IMR-90 (cell line): ENCODE results near the gene BAIAP2L1. TPM values are rescaled to one million over a fixed set of nuclear protein-coding genes. Genes with fewer than 3 reads are reported as not detected.
A peak's percentile ranks its signal among the peaks of the same experiment; 100 is the strongest.

Source experiments
- ATAC-seq: fragments of 200-7000 bp; cut with Tn5 transposase; 2 replicates; pipeline ENCODE4 v1.9.1; 2020; ENCODE audit warnings: low read depth, mild to moderate bottlenecking, moderate library complexity
- BruUV-seq: library from RNA; stranded (reverse); fragments of 400-500 nt; replicated peaks from 2 replicates; lab custom pipeline; 2021; lab: Mats Ljungman, UMichigan
- CTCF ChIA-PET: fragments of 300-600 bp; formaldehyde crosslinking; extraction: SDS; loops from one replicate; lab custom pipeline; 2021; ENCODE audit warnings: antibody characterized with exemption; lab: Yijun Ruan, JAX
- POLR2A ChIA-PET: fragments of 300-600 bp; sonication (Branson Sonifier 250); formaldehyde crosslinking; loops from one replicate; lab custom pipeline; 2022; ENCODE audit warnings: antibody characterized with exemption; ENCODE audit not compliant: unreplicated experiment; lab: Charles Lee
- DNase-seq: peaks from one replicate; pipeline ENCODE4 v3.0.0; 2013
- H2AFZ ChIP-seq: replicated peaks from 2 replicates; pipeline ENCODE3; 2013; ENCODE audit warnings: low read length, mild to moderate bottlenecking; ENCODE audit not compliant: poor library complexity
- H2AK5ac ChIP-seq: 2 replicates; pipeline ENCODE4 v1.6.1; 2013; ENCODE audit warnings: low read depth, low read length, inconsistent platforms
- H2AK9ac ChIP-seq: replicated peaks from 2 replicates; pipeline ENCODE3; 2013; ENCODE audit warnings: mild to moderate bottlenecking, low read depth, low read length, moderate library complexity; ENCODE audit not compliant: poor library complexity
- H2BK120ac ChIP-seq: 2 replicates; pipeline ENCODE4 v1.6.1; 2013; ENCODE audit warnings: low read depth, low read length, inconsistent platforms
- H2BK15ac ChIP-seq: 3 replicates; pipeline ENCODE4 v1.6.1; 2013; ENCODE audit warnings: low read depth, low read length, inconsistent platforms
- H2BK20ac ChIP-seq: 2 replicates; pipeline ENCODE4 v1.6.1; 2013; ENCODE audit warnings: low read depth, mild to moderate bottlenecking, inconsistent platforms, low read length, moderate library complexity
- H2BK5ac ChIP-seq: 2 replicates; pipeline ENCODE4 v1.6.1; 2013; ENCODE audit warnings: mild to moderate bottlenecking, low read depth, low read length, inconsistent platforms; ENCODE audit not compliant: poor library complexity, severe bottlenecking
- H3K14ac ChIP-seq: replicated peaks from 2 replicates; pipeline ENCODE4 v1.6.1; 2013; ENCODE audit warnings: low read depth, low read length, inconsistent platforms
- H3K18ac ChIP-seq: 2 replicates; pipeline ENCODE4 v1.6.1; 2013; ENCODE audit warnings: low read depth, low read length, control low read depth
- H3K23ac ChIP-seq: 2 replicates; pipeline ENCODE4 v1.6.1; 2013; ENCODE audit warnings: low read depth, low read length, inconsistent platforms
- H3K27ac ChIP-seq: 2 replicates; pipeline ENCODE4 v1.5.1; 2013; ENCODE audit warnings: mild to moderate bottlenecking, control low read depth, low read length; ENCODE audit not compliant: insufficient read depth
- H3K27me3 ChIP-seq: 2 replicates; pipeline ENCODE4 v1.6.1; 2013; ENCODE audit warnings: low read length; ENCODE audit not compliant: control insufficient read depth, insufficient read depth
- H3K36me3 ChIP-seq: 2 replicates; pipeline ENCODE4 v1.6.1; 2013; ENCODE audit warnings: low read length, mixed read lengths; ENCODE audit not compliant: control insufficient read depth, insufficient read depth
- H3K4ac ChIP-seq: 2 replicates; pipeline ENCODE4 v1.6.1; 2013; ENCODE audit warnings: low read depth, low read length, inconsistent platforms
- H3K4me1 ChIP-seq: 2 replicates; pipeline ENCODE4 v1.6.1; 2013; ENCODE audit warnings: low read length, mixed read lengths; ENCODE audit not compliant: control insufficient read depth, insufficient read depth
- H3K4me2 ChIP-seq: 2 replicates; pipeline ENCODE4 v1.6.1; 2013; ENCODE audit warnings: low read depth, mild to moderate bottlenecking, control low read depth, low read length, moderate library complexity
- H3K4me3 ChIP-seq: 2 replicates; pipeline ENCODE4 v1.5.1; 2013; ENCODE audit warnings: low read depth, mild to moderate bottlenecking, control low read depth, low read length, moderate library complexity; ENCODE audit not compliant: insufficient read depth
- H3K56ac ChIP-seq: 2 replicates; pipeline ENCODE4 v1.6.1; 2013; ENCODE audit warnings: low read length, inconsistent platforms; ENCODE audit not compliant: insufficient read depth; ENCODE audit errors: extremely low read depth
- H3K79me1 ChIP-seq, 2 experiments: 2 replicates each; pipeline ENCODE4 v1.6.1; 2013; ENCODE audit warnings: low read length in 2 of 2, inconsistent platforms in 1 of 2, low read depth in 1 of 2
- H3K9ac ChIP-seq: 2 replicates; pipeline ENCODE4 v1.6.1; 2013; ENCODE audit warnings: low read depth, low read length, control low read depth
- H3K9me1 ChIP-seq: 2 replicates; pipeline ENCODE4 v1.6.1; 2013; ENCODE audit warnings: low read length, inconsistent platforms; ENCODE audit not compliant: insufficient read depth
- H3K9me3 ChIP-seq: 2 replicates; pipeline ENCODE4 v1.6.1; 2013; ENCODE audit warnings: low read length; ENCODE audit not compliant: control insufficient read depth, insufficient read depth
- H4K20me1 ChIP-seq: 2 replicates; pipeline ENCODE4 v1.6.1; 2013; ENCODE audit warnings: low read length, inconsistent platforms; ENCODE audit not compliant: insufficient read depth
- H4K5ac ChIP-seq: 2 replicates; pipeline ENCODE4 v1.6.1; 2013; ENCODE audit warnings: mild to moderate bottlenecking, low read depth, low read length, control low read depth
- H4K8ac ChIP-seq, 2 experiments: 2 replicates each; pipeline ENCODE4 v1.6.1; 2013; ENCODE audit warnings: low read depth in 2 of 2, low read length in 2 of 2, control low read depth in 1 of 2, inconsistent platforms in 1 of 2
- H4K91ac ChIP-seq: 2 replicates; pipeline ENCODE4 v1.6.1; 2013; ENCODE audit warnings: low read depth, low read length, inconsistent platforms; ENCODE audit not compliant: insufficient read depth
- BHLHE40 ChIP-seq: fragments of 150-350 bp; IDR thresholded peaks from 2 replicates; pipeline ENCODE4 v1.6.1; 2016; ENCODE audit warnings: mild to moderate bottlenecking, low read depth, low read length
- CEBPB ChIP-seq: IDR thresholded peaks from 2 replicates; pipeline ENCODE4 v1.6.1; 2012; ENCODE audit warnings: low read depth, low read length, improper control_type of control experiment
- CHD1 ChIP-seq: IDR thresholded peaks from 2 replicates; pipeline ENCODE4 v1.6.1; 2012; ENCODE audit warnings: low read depth, low read length, improper control_type of control experiment
- ELK1 ChIP-seq: fragments of 150-350 bp; IDR thresholded peaks from 2 replicates; pipeline ENCODE4 v1.6.1; 2016; ENCODE audit warnings: low read depth, mild to moderate bottlenecking, low read length, moderate library complexity, borderline replicate concordance
- FOS ChIP-seq: fragments of 150-350 bp; IDR thresholded peaks from 2 replicates; pipeline ENCODE4 v1.6.1; 2016; ENCODE audit warnings: low read depth, low read length
- MAZ ChIP-seq: IDR thresholded peaks from 2 replicates; pipeline ENCODE4 v1.6.1; 2012; ENCODE audit warnings: low read depth, mild to moderate bottlenecking, low read length, improper control_type of control experiment, moderate library complexity, borderline replicate concordance
- MXI1 ChIP-seq: IDR thresholded peaks from 2 replicates; pipeline ENCODE4 v1.6.1; 2012; ENCODE audit warnings: low read depth, mild to moderate bottlenecking, low read length, moderate library complexity, borderline replicate concordance
- NFE2L2 ChIP-seq: fragments of 150-350 bp; IDR thresholded peaks from 2 replicates; pipeline ENCODE4 v1.6.1; 2016; ENCODE audit warnings: low read depth, mild to moderate bottlenecking, low read length
- POLR2A ChIP-seq: IDR thresholded peaks from 2 replicates; pipeline ENCODE4 v1.6.1; 2012; ENCODE audit warnings: mild to moderate bottlenecking, low read depth, low read length
- RAD21 ChIP-seq: IDR thresholded peaks from 2 replicates; pipeline ENCODE4 v1.6.1; 2012; ENCODE audit warnings: low read length, improper control_type of control experiment
- RCOR1 ChIP-seq: IDR thresholded peaks from 2 replicates; pipeline ENCODE4 v1.6.1; 2012; ENCODE audit warnings: mild to moderate bottlenecking, low read length, improper control_type of control experiment; ENCODE audit not compliant: insufficient replicate concordance
- RFX5 ChIP-seq: IDR thresholded peaks from 2 replicates; pipeline ENCODE4 v1.8.0; 2012; ENCODE audit warnings: low read depth, mild to moderate bottlenecking, low read length, moderate library complexity
- WGBS, 2 experiments: methylation state at CpG; one replicate each; pipeline versions ENCODE4 v1.1.5 to v1.1.7; 2013; ENCODE audit warnings: missing lambda C conversion rate in 2 of 2; ENCODE audit not compliant: insufficient read length in 1 of 2; ENCODE audit errors: extremely low coverage in 2 of 2; 5-methylcytosine and 5-hydroxymethylcytosine counted together
- dilution Hi-C: fragments of 300-500 bp; cut with HindIII; formaldehyde crosslinking; loops from one replicate; pipeline ENCODE4 v1.14.3; 2018; ENCODE audit warnings: low sequenced_read_pairs; ENCODE audit not compliant: unreplicated experiment
- in situ Hi-C: fragments of 300-500 bp; cut with MboI; formaldehyde crosslinking; loops from 3 replicates; pipeline ENCODE4 v1.14.3; 2019; ENCODE audit warnings: low sequenced_read_pairs, inconsistent platforms, mixed read lengths
- intact Hi-C: fragments of 100-400 bp; cut with micrococcal nuclease; formaldehyde crosslinking; loops from 2 replicates; pipeline ENCODE4 v1.10.0; 2022
- polyA plus RNA-seq, 3 experiments: library from polyadenylated mRNA; depleted of rRNA; stranded (reverse); fragments of >200 nt; gene quantifications; 2 replicates each; pipeline ENCODE4 v1.2.3, GENCODE V29; 2012; ENCODE audit warnings: low replicate concordance in 1 of 3
- total RNA-seq: library from RNA; depleted of rRNA; stranded (reverse); fragments of >200 nt; gene quantifications from 2 replicates; pipeline ENCODE4 v1.2.3, GENCODE V29; 2012
- TF ChIP-seq, protein P1 (sequence below): conservative IDR thresholded peaks from 2 replicates; pipeline ENCODE4 v1.5.1; 2012; ENCODE audit warnings: mild to moderate bottlenecking, low read depth, low read length, improper control_type of control experiment
- TF ChIP-seq, protein P2 (sequence below): fragments of 150-350 bp; IDR thresholded peaks from 2 replicates; pipeline ENCODE4 v1.6.1; 2017; ENCODE audit warnings: mild to moderate bottlenecking, antibody characterized with exemption, low read length, low read depth

BAIAP2L1 gene
- total and polyA plus RNA-seq, 2 of the 4 experiments (the other 2 are of a cell fraction) = 2.2 to 6.0 TPM

- TF ChIP-seq, protein P1, sequence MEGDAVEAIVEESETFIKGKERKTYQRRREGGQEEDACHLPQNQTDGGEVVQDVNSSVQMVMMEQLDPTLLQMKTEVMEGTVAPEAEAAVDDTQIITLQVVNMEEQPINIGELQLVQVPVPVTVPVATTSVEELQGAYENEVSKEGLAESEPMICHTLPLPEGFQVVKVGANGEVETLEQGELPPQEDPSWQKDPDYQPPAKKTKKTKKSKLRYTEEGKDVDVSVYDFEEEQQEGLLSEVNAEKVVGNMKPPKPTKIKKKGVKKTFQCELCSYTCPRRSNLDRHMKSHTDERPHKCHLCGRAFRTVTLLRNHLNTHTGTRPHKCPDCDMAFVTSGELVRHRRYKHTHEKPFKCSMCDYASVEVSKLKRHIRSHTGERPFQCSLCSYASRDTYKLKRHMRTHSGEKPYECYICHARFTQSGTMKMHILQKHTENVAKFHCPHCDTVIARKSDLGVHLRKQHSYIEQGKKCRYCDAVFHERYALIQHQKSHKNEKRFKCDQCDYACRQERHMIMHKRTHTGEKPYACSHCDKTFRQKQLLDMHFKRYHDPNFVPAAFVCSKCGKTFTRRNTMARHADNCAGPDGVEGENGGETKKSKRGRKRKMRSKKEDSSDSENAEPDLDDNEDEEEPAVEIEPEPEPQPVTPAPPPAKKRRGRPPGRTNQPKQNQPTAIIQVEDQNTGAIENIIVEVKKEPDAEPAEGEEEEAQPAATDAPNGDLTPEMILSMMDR = no peak
- TF ChIP-seq CEBPB = no peak
- TF ChIP-seq FOS = no peak
- TF ChIP-seq MAZ = no peak
- no peak for TF ChIP-seq RAD21
- TF ChIP-seq, protein P2, sequence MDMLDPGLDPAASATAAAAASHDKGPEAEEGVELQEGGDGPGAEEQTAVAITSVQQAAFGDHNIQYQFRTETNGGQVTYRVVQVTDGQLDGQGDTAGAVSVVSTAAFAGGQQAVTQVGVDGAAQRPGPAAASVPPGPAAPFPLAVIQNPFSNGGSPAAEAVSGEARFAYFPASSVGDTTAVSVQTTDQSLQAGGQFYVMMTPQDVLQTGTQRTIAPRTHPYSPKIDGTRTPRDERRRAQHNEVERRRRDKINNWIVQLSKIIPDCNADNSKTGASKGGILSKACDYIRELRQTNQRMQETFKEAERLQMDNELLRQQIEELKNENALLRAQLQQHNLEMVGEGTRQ = no peak
- TF ChIP-seq NFE2L2 = no peak
- TF ChIP-seq CHD1 = no peak
- TF ChIP-seq RCOR1 = no peak
- TF ChIP-seq BHLHE40 = no peak
- no peak for TF ChIP-seq MXI1
- TF ChIP-seq POLR2A = no peak
- TF ChIP-seq ELK1 = no peak
- no peak for TF ChIP-seq RFX5
- H3K4me1 ChIP-seq = no peaks in the 10 kb centered on the region
- H3K27ac ChIP-seq = no peak overlapping the region
- BruUV-seq = no TSS peak
- no peaks in the 10 kb centered on the region for H3K27me3 ChIP-seq
- no peak overlapping the region for H3K23ac ChIP-seq
- in situ Hi-C loops (loop anchor here (25.0 kb wide), 1 partner anchor 414 kb away; no protein-coding TSS in a partner anchor), dilution Hi-C loops (no loop called here), intact Hi-C loops (no loop called here)
- H4K20me1 ChIP-seq = no peaks in the 10 kb centered on the region
- H3K18ac ChIP-seq = no peak overlapping the region
- peaks cover 7% of the 10 kb centered on the region; the same call in 1 of the 2 replicates for H3K9me1 ChIP-seq
- ATAC-seq (no peak; the same call in 1 of the 2 replicates), DNase-seq (peak; percentile 31)
- H4K5ac ChIP-seq = 0 out of 2 replicates have a peak overlapping the region, but pooled peaks have one; percentile 4
- H2AK9ac ChIP-seq = no peak overlapping the region
- H2BK5ac ChIP-seq = no peak overlapping the region
- peak overlapping the region; percentile 63 for H2AFZ ChIP-seq
- WGBS, 2 experiments = 33% methylated on average over 13 of the region's 28 CpGs; no CpG with 5 or more reads in 1 of the 2 experiments
- H2BK15ac ChIP-seq = no peak overlapping the region
- peak overlapping the region; percentile 6; the same call in 1 of the 2 replicates for H3K4me3 ChIP-seq
- no peak overlapping the region for H4K91ac ChIP-seq
- H3K9ac ChIP-seq = peak overlapping the region; percentile 55; the same call in 1 of the 2 replicates
- H3K9me3 ChIP-seq = no peaks in the 10 kb centered on the region
- ChIA-PET CTCF (no interaction called here), POLR2A (no interaction called here)
- H3K4me2 ChIP-seq = peak overlapping the region; percentile 59
- no peak overlapping the region for H3K56ac ChIP-seq
- no peaks in the 10 kb centered on the region for H3K36me3 ChIP-seq
- H3K79me1 ChIP-seq = peaks cover 0 to 28% of the 10 kb centered on the region in 2 experiments; a peak in 2 of 4 replicates
- no peak overlapping the region; the same call in 1 of the 2 replicates for H3K4ac ChIP-seq
- 0 out of 4 replicates have a peak overlapping the region, but pooled peaks of 1 of the 2 experiments have one; percentile 32 for H4K8ac ChIP-seq
- H2AK5ac ChIP-seq = no peak overlapping the region
- H2BK120ac ChIP-seq = no peak overlapping the region
- no peak overlapping the region for H2BK20ac ChIP-seq
- no peak overlapping the region for H3K14ac ChIP-seq
These were observed 77.1 kb downstream of the BAIAP2L1 start for GRCh38 chr7:98323597-98324322.
